H9 (cell line): ENCODE results near the gene MYH16. TPM values are rescaled to one million over a fixed set of nuclear protein-coding genes. Genes with fewer than 3 reads are reported as not detected.
A peak's percentile ranks its signal among the peaks of the same experiment; 100 is the strongest.

Experiments
- DNase-seq: peaks from one replicate; pipeline ENCODE4 v3.0.0-alpha.2; 2017
- H2AFZ ChIP-seq: one replicate; pipeline ENCODE4 v1.6.1; 2013; ENCODE audit warnings: mild to moderate bottlenecking, low read length, control low read depth, moderate library complexity
- H2AK5ac ChIP-seq: 2 replicates; pipeline ENCODE4 v1.6.1; 2013; ENCODE audit warnings: low read length, control low read depth, mixed read lengths; ENCODE audit not compliant: insufficient read length
- H2BK120ac ChIP-seq: one replicate; pipeline ENCODE4 v1.6.1; 2013; ENCODE audit warnings: low read depth, mild to moderate bottlenecking, low read length, control low read depth, inconsistent platforms; ENCODE audit not compliant: poor library complexity, severe bottlenecking
- H2BK12ac ChIP-seq: 2 replicates; pipeline ENCODE4 v1.6.1; 2013; ENCODE audit warnings: low read length, control low read depth, mixed read lengths, low read depth; ENCODE audit not compliant: insufficient read length
- H2BK15ac ChIP-seq: 2 replicates; pipeline ENCODE4 v1.6.1; 2013; ENCODE audit warnings: low read depth, low read length, control low read depth
- H2BK20ac ChIP-seq: one replicate; pipeline ENCODE4 v1.6.1; 2013; ENCODE audit warnings: low read depth, mild to moderate bottlenecking, low read length, control low read depth, inconsistent platforms; ENCODE audit not compliant: poor library complexity, severe bottlenecking
- H2BK5ac ChIP-seq: 2 replicates; pipeline ENCODE4 v1.6.1; 2013; ENCODE audit warnings: low read length, control low read depth, mixed read lengths; ENCODE audit not compliant: insufficient read length
- H3K14ac ChIP-seq: 2 replicates; pipeline ENCODE4 v1.6.1; 2013; ENCODE audit warnings: low read length, control low read depth; ENCODE audit not compliant: insufficient read depth
- H3K18ac ChIP-seq: 2 replicates; pipeline ENCODE4 v1.6.1; 2013; ENCODE audit warnings: low read depth, mild to moderate bottlenecking, mixed read lengths, low read length, control low read depth; ENCODE audit not compliant: insufficient read length
- H3K23ac ChIP-seq: 2 replicates; pipeline ENCODE4 v1.6.1; 2013; ENCODE audit warnings: low read length, control low read depth, mixed read lengths, low read depth; ENCODE audit not compliant: insufficient read length
- H3K23me2 ChIP-seq: 2 replicates; pipeline ENCODE4 v1.6.1; 2013; ENCODE audit warnings: low read depth, mild to moderate bottlenecking, mixed read lengths, low read length, control low read depth; ENCODE audit not compliant: insufficient read length, poor library complexity, severe bottlenecking
- H3K27ac ChIP-seq: 2 replicates; pipeline ENCODE4 v1.5.1; 2013; ENCODE audit warnings: low read length, control low read depth, mixed read lengths, low read depth; ENCODE audit not compliant: insufficient read length
- H3K27me3 ChIP-seq: 2 replicates; pipeline ENCODE4 v1.6.1; 2013; ENCODE audit warnings: low read length, control low read depth, inconsistent platforms; ENCODE audit not compliant: insufficient read depth
- H3K4ac ChIP-seq: 2 replicates; pipeline ENCODE4 v1.6.1; 2013; ENCODE audit warnings: low read depth, mild to moderate bottlenecking, control low read depth, inconsistent platforms, low read length, moderate library complexity
- H3K4me1 ChIP-seq: 2 replicates; pipeline ENCODE4 v1.6.1; 2013; ENCODE audit warnings: low read length, control low read depth, inconsistent platforms; ENCODE audit not compliant: insufficient read depth
- H3K4me2 ChIP-seq: 2 replicates; pipeline ENCODE4 v1.6.1; 2013; ENCODE audit warnings: low read length, control low read depth, mixed read lengths; ENCODE audit not compliant: insufficient read length, insufficient read depth
- H3K56ac ChIP-seq: 2 replicates; pipeline ENCODE4 v1.6.1; 2013; ENCODE audit warnings: low read depth, mild to moderate bottlenecking, mixed read lengths, low read length, control low read depth; ENCODE audit not compliant: insufficient read length
- H3K79me1 ChIP-seq: 2 replicates; pipeline ENCODE4 v1.6.1; 2013; ENCODE audit warnings: low read depth, mild to moderate bottlenecking, moderate library complexity, low read length, control low read depth, inconsistent platforms; ENCODE audit not compliant: insufficient read depth, poor library complexity, severe bottlenecking
- H3K79me2 ChIP-seq: 2 replicates; pipeline ENCODE4 v1.6.1; 2013; ENCODE audit warnings: low read length, control low read depth, inconsistent platforms; ENCODE audit not compliant: insufficient read depth
- H3K9ac ChIP-seq: 2 replicates; pipeline ENCODE4 v1.6.1; 2013; ENCODE audit warnings: low read length, control low read depth, mixed read lengths; ENCODE audit not compliant: insufficient read length; ENCODE audit errors: extremely low read depth
- H3K9me3 ChIP-seq: one replicate; pipeline ENCODE4 v1.6.1; 2013; ENCODE audit warnings: low read depth, low read length, inconsistent platforms; ENCODE audit not compliant: control insufficient read depth
- H3T11ph ChIP-seq: one replicate; pipeline ENCODE4 v1.6.1; 2013; ENCODE audit warnings: mild to moderate bottlenecking, low read length, control low read depth, inconsistent platforms
- H4K20me1 ChIP-seq: one replicate; pipeline ENCODE4 v1.6.1; 2013; ENCODE audit not compliant: control insufficient read depth, insufficient read length, insufficient read depth
- H4K5ac ChIP-seq: 2 replicates; pipeline ENCODE4 v1.6.1; 2013; ENCODE audit warnings: low read depth, mild to moderate bottlenecking, mixed read lengths, low read length, control low read depth; ENCODE audit not compliant: insufficient read length
- H4K8ac ChIP-seq: replicated peaks from 2 replicates; pipeline ENCODE4 v1.6.1; 2013; ENCODE audit warnings: low read length, control low read depth, mixed read lengths, low read depth; ENCODE audit not compliant: insufficient read length
- H4K91ac ChIP-seq: 2 replicates; pipeline ENCODE4 v1.6.1; 2013; ENCODE audit warnings: low read depth, mild to moderate bottlenecking, moderate library complexity, mixed read lengths, low read length, control low read depth; ENCODE audit not compliant: insufficient read length
- H3K27ac Mint-ChIP-seq, 3 experiments: 2 replicates in 2 of 3; 3 replicates in 1 of 3; pipeline ENCODE4 v1.8.0; 2020 to 2021; ENCODE audit warnings: mixed read lengths in 3 of 3, mild to moderate bottlenecking in 1 of 3, moderate library complexity in 1 of 3
- H3K27me3 Mint-ChIP-seq: 2 replicates; pipeline ENCODE4 v1.8.0; 2021; ENCODE audit warnings: low read depth, mild to moderate bottlenecking, moderate library complexity, mixed read lengths
- H3K36me3 Mint-ChIP-seq, 3 experiments: 2 replicates in 2 of 3; 3 replicates in 1 of 3; pipeline ENCODE4 v1.8.0; 2020 to 2021; ENCODE audit warnings: low read depth in 3 of 3, mixed read lengths in 3 of 3; ENCODE audit not compliant: insufficient read depth in 1 of 3
- H3K4me1 Mint-ChIP-seq, 2 experiments: 2 replicates each; pipeline ENCODE4 v1.8.0; 2020; ENCODE audit warnings: mixed read lengths in 2 of 2
- H3K4me3 Mint-ChIP-seq, 2 experiments: 2 replicates in 1 of 2; 3 replicates in 1 of 2; pipeline ENCODE4 v1.8.0; 2020 to 2021; ENCODE audit warnings: mild to moderate bottlenecking in 2 of 2, mixed read lengths in 2 of 2, moderate library complexity in 1 of 2
- H3K9me3 Mint-ChIP-seq, 2 experiments: 2 replicates in 1 of 2; 3 replicates in 1 of 2; pipeline ENCODE4 v1.8.0; 2020; ENCODE audit warnings: mild to moderate bottlenecking in 2 of 2, mixed read lengths in 2 of 2, moderate library complexity in 1 of 2
- CTCF ChIP-seq: fragments of 200-600 bp; sonication (generic); conservative IDR thresholded peaks from 3 replicates; pipeline ENCODE4 v1.8.0; 2021; ENCODE audit warnings: antibody characterized with exemption, mild to moderate bottlenecking
- WGBS: extraction: QIAGEN DNeasy Blood & Tissue Kit; methylation state at CpG from one replicate; pipeline ENCODE4 v1.1.7; 2013; ENCODE audit warnings: missing lambda C conversion rate, low lambda C conversion rate, mixed read lengths; ENCODE audit not compliant: insufficient read length; ENCODE audit errors: extremely low coverage; 5-methylcytosine and 5-hydroxymethylcytosine counted together
- total RNA-seq: library from RNA; stranded (reverse); gene quantifications from 2 replicates; pipeline ENCODE4 v1.2.1, GENCODE V29; 2021

MYH16 gene
- total RNA-seq, 1 experiment from 2014 or later: not detected

- no peak overlapping the region for H2BK12ac ChIP-seq
- no peak overlapping the region for H2BK15ac ChIP-seq
- H3K27ac ChIP-seq: no peak overlapping the region
- H3K9ac ChIP-seq: no peak overlapping the region
- TF ChIP-seq CTCF: no peak
- H3K79me1 ChIP-seq: no peaks in the 10 kb centered on the region
- H3K27me3 Mint-ChIP-seq: no peaks in the 10 kb centered on the region
- no peaks in the 10 kb centered on the region for H3K36me3 Mint-ChIP-seq
- H2BK20ac ChIP-seq: no peak overlapping the region
- H3K27me3 ChIP-seq: no peaks in the 10 kb centered on the region
- no peak overlapping the region for H2BK5ac ChIP-seq
- H3K56ac ChIP-seq: no peak overlapping the region
- H3K4me2 ChIP-seq: no peak overlapping the region
- no peak overlapping the region for H3K14ac ChIP-seq
- no peak overlapping the region for H3K4me3 Mint-ChIP-seq
- H4K8ac ChIP-seq: no peak overlapping the region
- WGBS: no CpG with 5 or more reads among the region's 4 CpGs
- no peaks in the 10 kb centered on the region; the same call in 1 of the 2 replicates for H3K4me1 ChIP-seq
- H4K91ac ChIP-seq: no peak overlapping the region
- H4K5ac ChIP-seq: no peak overlapping the region
- no peak overlapping the region for H2AK5ac ChIP-seq
- H3K23ac ChIP-seq: no peak overlapping the region
- H3K4me1 Mint-ChIP-seq: peaks cover 6% of the 10 kb centered on the region in 2 experiments
- no peak overlapping the region for H3K18ac ChIP-seq
- H3K27ac Mint-ChIP-seq: peak overlapping the region in 2 of 3 experiments; percentile 8 to 20; a peak in 1 of 7 replicates
- no peaks in the 10 kb centered on the region for H3K9me3 ChIP-seq
- no peak overlapping the region for H3T11ph ChIP-seq
- H2AFZ ChIP-seq: no peak overlapping the region
- no peaks in the 10 kb centered on the region for H3K79me2 ChIP-seq
- no peak overlapping the region for H3K4ac ChIP-seq
- no peak for DNase-seq
- no peaks in the 10 kb centered on the region for H4K20me1 ChIP-seq
- no peaks in the 10 kb centered on the region for H3K9me3 Mint-ChIP-seq
- no peaks in the 10 kb centered on the region for H3K23me2 ChIP-seq
- H2BK120ac ChIP-seq: no peak overlapping the region
Measured at GRCh38 chr7:99293650-99294049, 21.0 kb downstream of the MYH16 start.
